ENCODE results near the gene MYMX. TPM values are rescaled to one million over a fixed set of nuclear protein-coding genes. Genes with fewer than 3 reads are reported as not detected.
"Not testable (repeated sequence)": the region's sequence is repeated elsewhere in the genome, so short reads cannot be mapped to it uniquely, and the experiment has no call there.

Gene MYMX
- total RNA-seq, 1 donor from 2014 or later: not detected

- H3K4me1 Mint-ChIP-seq (ENCODE audit: low read depth, unreplicated experiment): peaks cover 4% of the 10 kb centered on the region
- no peaks in the 10 kb centered on the region for H4K20me1 ChIP-seq (ENCODE audit: insufficient read depth, low read length)
- H3K9ac ChIP-seq (ENCODE audit: low read length): no peak overlapping the region
- peaks cover 12% of the 10 kb centered on the region for H3K27me3 Mint-ChIP-seq (ENCODE audit: low read depth, unreplicated experiment)
- TF ChIP-seq, protein P1, sequence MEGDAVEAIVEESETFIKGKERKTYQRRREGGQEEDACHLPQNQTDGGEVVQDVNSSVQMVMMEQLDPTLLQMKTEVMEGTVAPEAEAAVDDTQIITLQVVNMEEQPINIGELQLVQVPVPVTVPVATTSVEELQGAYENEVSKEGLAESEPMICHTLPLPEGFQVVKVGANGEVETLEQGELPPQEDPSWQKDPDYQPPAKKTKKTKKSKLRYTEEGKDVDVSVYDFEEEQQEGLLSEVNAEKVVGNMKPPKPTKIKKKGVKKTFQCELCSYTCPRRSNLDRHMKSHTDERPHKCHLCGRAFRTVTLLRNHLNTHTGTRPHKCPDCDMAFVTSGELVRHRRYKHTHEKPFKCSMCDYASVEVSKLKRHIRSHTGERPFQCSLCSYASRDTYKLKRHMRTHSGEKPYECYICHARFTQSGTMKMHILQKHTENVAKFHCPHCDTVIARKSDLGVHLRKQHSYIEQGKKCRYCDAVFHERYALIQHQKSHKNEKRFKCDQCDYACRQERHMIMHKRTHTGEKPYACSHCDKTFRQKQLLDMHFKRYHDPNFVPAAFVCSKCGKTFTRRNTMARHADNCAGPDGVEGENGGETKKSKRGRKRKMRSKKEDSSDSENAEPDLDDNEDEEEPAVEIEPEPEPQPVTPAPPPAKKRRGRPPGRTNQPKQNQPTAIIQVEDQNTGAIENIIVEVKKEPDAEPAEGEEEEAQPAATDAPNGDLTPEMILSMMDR (IDR thresholded peaks at IDR 0.05; ENCODE audit: insufficient read depth, low read depth, low read length): no peak
- TF ChIP-seq EZH2 (IDR thresholded peaks at IDR 0.05; ENCODE audit: insufficient read depth, low read length): no peak
- H3K9me3 Mint-ChIP-seq (ENCODE audit: unreplicated experiment): no peaks in the 10 kb centered on the region
- H2AFZ ChIP-seq (ENCODE audit: low read depth, low read length): no peak overlapping the region
- H3K36me3 Mint-ChIP-seq (ENCODE audit: low read depth, unreplicated experiment): no peaks in the 10 kb centered on the region
- no peak overlapping the region for H3K4me2 ChIP-seq (ENCODE audit: low read length)
- H3K36me3 ChIP-seq (ENCODE audit: insufficient read depth, low read length): no peaks in the 10 kb centered on the region
- no peaks in the 10 kb centered on the region for H3K9me3 ChIP-seq (ENCODE audit: insufficient read depth, low read depth, low read length)
- H3K27ac ChIP-seq (ENCODE audit: low read depth, low read length): no peak overlapping the region
- H3K4me3 ChIP-seq (ENCODE audit: insufficient read depth, low read depth, low read length): no peak overlapping the region
- no peak for FAIRE-seq
- no peak overlapping the region for H3K27ac Mint-ChIP-seq (ENCODE audit: unreplicated experiment)
- peaks cover 8% of the 10 kb centered on the region for H3K27me3 ChIP-seq (ENCODE audit: insufficient read depth, low read length)
- no peak for DNase-seq (ENCODE audit: low read depth)
- H3K4me3 Mint-ChIP-seq (ENCODE audit: unreplicated experiment): no peak overlapping the region
- H3K79me2 ChIP-seq (ENCODE audit: insufficient read depth, low read length): no peaks in the 10 kb centered on the region
- H3K4me1 ChIP-seq (ENCODE audit: insufficient read depth, low read length): no peaks in the 10 kb centered on the region
These were observed 23.3 kb upstream of the MYMX start for GRCh38 chr6:44193307-44193910.

DNA sequence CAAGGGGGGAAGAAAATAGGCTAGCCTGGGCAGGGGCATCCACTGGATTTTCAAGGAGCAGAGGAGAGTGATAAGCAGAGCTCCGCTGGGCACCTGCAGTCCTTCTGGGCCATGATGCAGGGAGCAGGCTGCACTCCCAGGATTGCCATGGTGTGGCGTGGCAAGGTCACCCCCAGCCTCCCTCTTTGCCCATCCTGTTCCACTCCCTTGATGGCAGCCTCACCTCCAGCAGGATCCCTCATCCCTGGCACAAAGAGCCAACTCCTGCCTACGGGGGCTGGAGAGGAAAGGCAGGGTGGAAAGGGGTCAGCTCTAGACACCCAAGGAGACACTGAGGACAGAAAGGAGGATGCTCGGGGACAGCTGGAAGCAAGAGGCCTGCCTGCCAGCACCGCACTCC is 22.4 kb upstream of the MYMX start:
- FAIRE-seq: no peak
- TF ChIP-seq EZH2 (IDR thresholded peaks at IDR 0.05; ENCODE audit: insufficient read depth, low read length): no peak
- TF ChIP-seq, protein P1 (IDR thresholded peaks at IDR 0.05; ENCODE audit: insufficient read depth, low read depth, low read length): no peak
- Histone ChIP-seq H3K79me2 (ENCODE audit: insufficient read depth, low read length) (no peaks in the 10 kb centered on the region), H2AFZ (ENCODE audit: low read depth, low read length) (no peak overlapping the region), H3K27me3 (ENCODE audit: insufficient read depth, low read length) (peaks cover 5% of the 10 kb centered on the region), H3K4me1 (ENCODE audit: insufficient read depth, low read length) (no peaks in the 10 kb centered on the region), H3K27ac (ENCODE audit: low read depth, low read length) (no peak overlapping the region), H3K9me3 (ENCODE audit: insufficient read depth, low read depth, low read length) (no peaks in the 10 kb centered on the region), H3K4me3 (ENCODE audit: insufficient read depth, low read depth, low read length) (no peak overlapping the region), H4K20me1 (ENCODE audit: insufficient read depth, low read length) (no peaks in the 10 kb centered on the region), H3K4me2 (ENCODE audit: low read length) (no peak overlapping the region), H3K36me3 (ENCODE audit: insufficient read depth, low read length) (no peaks in the 10 kb centered on the region), H3K9ac (ENCODE audit: low read length) (no peak overlapping the region)
- Mint-ChIP-seq H3K4me3 (ENCODE audit: unreplicated experiment) (no peak overlapping the region), H3K4me1 (ENCODE audit: low read depth, unreplicated experiment) (peaks cover 3% of the 10 kb centered on the region), H3K36me3 (ENCODE audit: low read depth, unreplicated experiment) (no peaks in the 10 kb centered on the region), H3K27ac (ENCODE audit: unreplicated experiment) (no peak overlapping the region), H3K27me3 (ENCODE audit: low read depth, unreplicated experiment) (peaks cover 12% of the 10 kb centered on the region), H3K9me3 (ENCODE audit: unreplicated experiment) (no peaks in the 10 kb centered on the region)
- DNase-seq (ENCODE audit: low read depth): no peak

GRCh38 chr6:44196351-44196750 is 20.4 kb upstream of the MYMX start:
- H3K4me3 ChIP-seq (ENCODE audit: insufficient read depth, low read depth, low read length); H3K9me3 ChIP-seq (ENCODE audit: insufficient read depth, low read depth, low read length); FAIRE-seq; H3K4me3 Mint-ChIP-seq (ENCODE audit: unreplicated experiment); DNase-seq (ENCODE audit: low read depth); H3K4me1 ChIP-seq (ENCODE audit: insufficient read depth, low read length); H3K27ac Mint-ChIP-seq (ENCODE audit: unreplicated experiment); H3K4me1 Mint-ChIP-seq (ENCODE audit: low read depth, unreplicated experiment); H3K36me3 ChIP-seq (ENCODE audit: insufficient read depth, low read length); H3K4me2 ChIP-seq (ENCODE audit: low read length); H3K27ac ChIP-seq (ENCODE audit: low read depth, low read length); H4K20me1 ChIP-seq (ENCODE audit: insufficient read depth, low read length); H3K9ac ChIP-seq (ENCODE audit: low read length); H3K36me3 Mint-ChIP-seq (ENCODE audit: low read depth, unreplicated experiment); H2AFZ ChIP-seq (ENCODE audit: low read depth, low read length); H3K27me3 ChIP-seq (ENCODE audit: insufficient read depth, low read length); H3K9me3 Mint-ChIP-seq (ENCODE audit: unreplicated experiment); H3K79me2 ChIP-seq (ENCODE audit: insufficient read depth, low read length): not testable (repeated sequence)
- peaks cover 12% of the 10 kb centered on the region for H3K27me3 Mint-ChIP-seq (ENCODE audit: low read depth, unreplicated experiment)
